ENCODE results near the gene CACNA2D1. TPM values are rescaled to one million over a fixed set of nuclear protein-coding genes. Genes with fewer than 3 reads are reported as not detected.

CACNA2D1 gene
- total RNA-seq, 1 experiment from 2014 or later, result 0.77 TPM

DNA sequence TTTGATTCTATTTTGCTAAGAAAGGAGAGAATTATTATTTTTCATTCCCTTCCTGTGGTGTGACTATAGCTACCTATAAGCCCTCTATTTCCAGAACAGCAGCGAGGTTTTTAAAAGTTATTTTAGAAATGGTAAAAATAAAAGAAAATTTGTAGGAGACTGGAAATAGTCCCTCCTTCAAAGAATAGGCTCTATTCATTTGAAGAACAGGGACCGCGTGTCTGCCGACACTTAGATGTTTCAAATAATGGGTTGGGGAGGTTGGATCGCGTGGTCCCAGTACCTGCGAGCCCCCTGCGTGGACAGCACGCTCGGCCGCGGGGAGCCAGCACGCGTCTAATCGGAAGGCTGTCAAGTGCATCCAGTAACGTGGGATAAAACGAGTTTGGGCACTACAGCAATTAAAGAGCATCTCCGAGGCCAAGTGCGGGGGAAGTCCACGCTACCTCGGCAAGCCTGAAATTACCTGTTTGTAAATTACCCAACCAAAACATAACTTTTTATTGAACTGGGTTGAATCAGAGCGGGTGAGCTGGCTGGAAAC, 1.0 kb downstream of the CACNA2D1 start:
- POLR2A ChIA-PET (ENCODE audit: unreplicated experiment), result no interaction called here
- no peak overlapping the region for H3K27ac ChIP-seq (ENCODE audit: low read length)

DNA sequence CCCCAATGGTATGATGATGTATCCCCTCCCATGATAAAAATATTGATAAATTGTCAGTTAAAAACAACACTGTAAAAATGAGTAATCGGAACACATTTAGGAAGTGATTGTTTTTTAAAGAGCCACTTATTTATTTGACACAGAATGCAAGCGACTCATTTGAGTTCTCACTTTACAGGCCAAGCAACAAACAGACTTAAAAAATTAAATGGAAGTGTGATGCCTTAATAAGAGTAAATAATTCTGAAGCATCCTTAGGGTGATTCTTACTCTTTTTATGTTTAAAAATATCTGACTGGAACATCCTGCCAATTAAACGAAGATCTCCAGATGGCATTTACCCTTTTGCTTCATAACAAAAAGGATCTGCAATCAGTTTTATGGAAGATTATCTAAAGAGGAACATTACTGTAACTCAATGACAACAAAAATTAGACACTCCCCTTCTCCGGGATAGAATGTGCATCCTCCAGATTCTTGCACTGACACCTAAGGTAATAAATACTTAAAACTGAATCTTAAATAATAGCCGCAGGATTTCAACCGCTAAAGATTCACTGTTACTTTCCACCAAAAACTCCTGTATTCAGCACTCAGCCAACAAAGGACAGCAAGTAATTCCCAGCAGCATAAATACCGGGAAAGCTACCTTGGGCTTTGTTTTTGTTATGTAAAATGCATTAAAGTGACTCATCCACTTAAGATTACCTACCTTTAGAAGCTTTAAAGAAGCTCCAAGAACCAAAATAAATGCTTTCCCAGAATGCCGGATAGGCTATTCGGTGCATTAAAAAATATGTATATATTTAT, 1.7 kb downstream of the CACNA2D1 start:
- no TSS peak for BruUV-seq (replicated peaks)
- intact Hi-C loops (cut with micrococcal nuclease), result loop anchor here (10.0 kb wide), 2 partner anchors 267 to 397 kb away; no protein-coding TSS in a partner anchor
- Histone ChIP-seq H3K9ac (ENCODE audit: low read length) (no peak overlapping the region), H3F3A (ENCODE audit: low read length, unreplicated experiment) (no peaks in the 10 kb centered on the region), H3K27ac (ENCODE audit: low read length) (no peak overlapping the region), H3K27me3 (ENCODE audit: low read length) (peaks cover 77% of the 10 kb centered on the region), H3K79me2 (ENCODE audit: low read length) (no peaks in the 10 kb centered on the region), H2AFZ (ENCODE audit: low read length) (no peak overlapping the region), H3K9me3 (ENCODE audit: low read length) (no peaks in the 10 kb centered on the region), H4K20me1 (ENCODE audit: low read length) (no peaks in the 10 kb centered on the region), H3K4me2 (ENCODE audit: low read length) (no peak overlapping the region), H3K9me2 (replicated peaks; ENCODE audit: low read length) (no peaks in the 10 kb centered on the region), H3K4me3 (ENCODE audit: low read length) (no peak overlapping the region), H3K4me1 (ENCODE audit: insufficient read depth, low read length) (peaks cover 7% of the 10 kb centered on the region; the same call in 1 of the 2 replicates), H3K36me3 (ENCODE audit: low read depth, low read length) (no peaks in the 10 kb centered on the region)
- POLR2A ChIA-PET (ENCODE audit: unreplicated experiment), result no interaction called here
- CTCF ChIA-PET, result no interaction called here
- DNase-seq (peak; percentile 6), ATAC-seq (no peak)
- no peak for TF ChIP-seq EZH2phosphoT487 (IDR thresholded peaks at IDR 0.05; ENCODE audit: borderline replicate concordance, low read length)
- TF ChIP-seq EZH2 (IDR thresholded peaks at IDR 0.05; ENCODE audit: low read length, unreplicated experiment), result no peak
- TF ChIP-seq, protein P1, sequence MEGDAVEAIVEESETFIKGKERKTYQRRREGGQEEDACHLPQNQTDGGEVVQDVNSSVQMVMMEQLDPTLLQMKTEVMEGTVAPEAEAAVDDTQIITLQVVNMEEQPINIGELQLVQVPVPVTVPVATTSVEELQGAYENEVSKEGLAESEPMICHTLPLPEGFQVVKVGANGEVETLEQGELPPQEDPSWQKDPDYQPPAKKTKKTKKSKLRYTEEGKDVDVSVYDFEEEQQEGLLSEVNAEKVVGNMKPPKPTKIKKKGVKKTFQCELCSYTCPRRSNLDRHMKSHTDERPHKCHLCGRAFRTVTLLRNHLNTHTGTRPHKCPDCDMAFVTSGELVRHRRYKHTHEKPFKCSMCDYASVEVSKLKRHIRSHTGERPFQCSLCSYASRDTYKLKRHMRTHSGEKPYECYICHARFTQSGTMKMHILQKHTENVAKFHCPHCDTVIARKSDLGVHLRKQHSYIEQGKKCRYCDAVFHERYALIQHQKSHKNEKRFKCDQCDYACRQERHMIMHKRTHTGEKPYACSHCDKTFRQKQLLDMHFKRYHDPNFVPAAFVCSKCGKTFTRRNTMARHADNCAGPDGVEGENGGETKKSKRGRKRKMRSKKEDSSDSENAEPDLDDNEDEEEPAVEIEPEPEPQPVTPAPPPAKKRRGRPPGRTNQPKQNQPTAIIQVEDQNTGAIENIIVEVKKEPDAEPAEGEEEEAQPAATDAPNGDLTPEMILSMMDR (conservative IDR thresholded peaks at IDR 0.05; ENCODE audit: low read depth, low read length), result no peak

More for the DNA sequence above, 1.0 kb downstream of the CACNA2D1 start:
- Histone ChIP-seq H3K4me3 (ENCODE audit: low read length) (peak overlapping the region; percentile 66), H3K4me1 (ENCODE audit: insufficient read depth, low read length) (peaks cover 7% of the 10 kb centered on the region; the same call in 1 of the 2 replicates), H3K9ac (ENCODE audit: low read length) (no peak overlapping the region), H3K27me3 (ENCODE audit: low read length) (peaks cover 76% of the 10 kb centered on the region), H3K9me2 (replicated peaks; ENCODE audit: low read length) (no peaks in the 10 kb centered on the region), H3K79me2 (ENCODE audit: low read length) (no peaks in the 10 kb centered on the region), H4K20me1 (ENCODE audit: low read length) (no peaks in the 10 kb centered on the region), H2AFZ (ENCODE audit: low read length) (peak overlapping the region; percentile 90), H3K9me3 (ENCODE audit: low read length) (no peaks in the 10 kb centered on the region), H3K36me3 (ENCODE audit: low read depth, low read length) (no peaks in the 10 kb centered on the region), H3K4me2 (ENCODE audit: low read length) (peak overlapping the region; percentile 87), H3F3A (ENCODE audit: low read length, unreplicated experiment) (no peaks in the 10 kb centered on the region)
- TF ChIP-seq, protein P1 (conservative IDR thresholded peaks at IDR 0.05; ENCODE audit: low read depth, low read length), result no peak
- TF ChIP-seq EZH2phosphoT487 (IDR thresholded peaks at IDR 0.05; ENCODE audit: borderline replicate concordance, low read length) (no peak), EZH2 (IDR thresholded peaks at IDR 0.05; ENCODE audit: low read length, unreplicated experiment) (no peak)
- CTCF ChIA-PET, result no interaction called here
- BruUV-seq (replicated peaks), result no TSS peak
- intact Hi-C loops (cut with micrococcal nuclease), result loop anchor here (10.0 kb wide), 2 partner anchors 268 to 398 kb away; no protein-coding TSS in a partner anchor
- DNase-seq, result no peak
- ATAC-seq, result no peak; the same call in 1 of the 2 replicates

DNA sequence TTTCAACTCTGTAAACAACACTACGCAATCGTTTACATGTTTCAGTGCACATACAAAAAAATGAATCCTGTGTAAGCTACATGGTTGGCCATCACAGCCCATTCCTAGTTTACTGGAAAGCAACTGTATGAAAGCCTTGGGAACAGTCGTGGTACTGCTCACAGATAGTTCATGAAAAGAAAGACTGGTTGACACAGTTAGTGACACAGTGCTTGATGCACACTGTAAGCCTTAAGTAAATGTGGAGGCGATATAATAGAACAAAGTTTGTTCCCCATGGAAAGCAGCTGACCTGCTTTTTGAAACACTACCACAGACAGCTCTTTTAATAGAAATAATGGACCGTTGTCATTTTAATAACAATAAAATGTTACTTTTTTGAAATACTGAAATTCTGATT, 5.1 kb downstream of the CACNA2D1 start:
- no peak overlapping the region for H3K27ac ChIP-seq (ENCODE audit: low read length)

More for the DNA sequence above, 5.1 kb downstream of the CACNA2D1 start:
- Histone ChIP-seq H4K20me1 (ENCODE audit: low read length) (no peaks in the 10 kb centered on the region), H3K9me3 (ENCODE audit: low read length) (no peaks in the 10 kb centered on the region), H3K4me2 (ENCODE audit: low read length) (no peak overlapping the region), H3K79me2 (ENCODE audit: low read length) (no peaks in the 10 kb centered on the region), H3K9ac (ENCODE audit: low read length) (no peak overlapping the region), H3K4me1 (ENCODE audit: insufficient read depth, low read length) (peaks cover 4% of the 10 kb centered on the region; the same call in 1 of the 2 replicates), H3F3A (ENCODE audit: low read length, unreplicated experiment) (no peaks in the 10 kb centered on the region), H3K9me2 (replicated peaks; ENCODE audit: low read length) (no peaks in the 10 kb centered on the region), H3K27me3 (ENCODE audit: low read length) (peaks cover 70% of the 10 kb centered on the region), H2AFZ (ENCODE audit: low read length) (no peak overlapping the region), H3K4me3 (ENCODE audit: low read length) (no peak overlapping the region), H3K36me3 (ENCODE audit: low read depth, low read length) (no peaks in the 10 kb centered on the region)
- ChIA-PET CTCF (no interaction called here), POLR2A (ENCODE audit: unreplicated experiment) (no interaction called here)
- BruUV-seq (replicated peaks), result no TSS peak
- no peak for DNase-seq
- TF ChIP-seq EZH2phosphoT487 (IDR thresholded peaks at IDR 0.05; ENCODE audit: borderline replicate concordance, low read length), result no peak
- TF ChIP-seq, protein P1 (conservative IDR thresholded peaks at IDR 0.05; ENCODE audit: low read depth, low read length), result no peak
- TF ChIP-seq EZH2 (IDR thresholded peaks at IDR 0.05; ENCODE audit: low read length, unreplicated experiment), result no peak
- intact Hi-C loops (cut with micrococcal nuclease), result no loop called here
- no peak for ATAC-seq

Measured in PC-3 (cell line).